Superior temporal gyrus (tissue), 1 donor: ENCODE data around the gene PIK3R1.

ENCODE experiments used
- DNase-seq: peaks from one replicate; pipeline ENCODE4 v3.0.0-alpha.2; 2016; ENCODE audit errors: extremely low spot score

The PIK3R1 gene

DNA sequence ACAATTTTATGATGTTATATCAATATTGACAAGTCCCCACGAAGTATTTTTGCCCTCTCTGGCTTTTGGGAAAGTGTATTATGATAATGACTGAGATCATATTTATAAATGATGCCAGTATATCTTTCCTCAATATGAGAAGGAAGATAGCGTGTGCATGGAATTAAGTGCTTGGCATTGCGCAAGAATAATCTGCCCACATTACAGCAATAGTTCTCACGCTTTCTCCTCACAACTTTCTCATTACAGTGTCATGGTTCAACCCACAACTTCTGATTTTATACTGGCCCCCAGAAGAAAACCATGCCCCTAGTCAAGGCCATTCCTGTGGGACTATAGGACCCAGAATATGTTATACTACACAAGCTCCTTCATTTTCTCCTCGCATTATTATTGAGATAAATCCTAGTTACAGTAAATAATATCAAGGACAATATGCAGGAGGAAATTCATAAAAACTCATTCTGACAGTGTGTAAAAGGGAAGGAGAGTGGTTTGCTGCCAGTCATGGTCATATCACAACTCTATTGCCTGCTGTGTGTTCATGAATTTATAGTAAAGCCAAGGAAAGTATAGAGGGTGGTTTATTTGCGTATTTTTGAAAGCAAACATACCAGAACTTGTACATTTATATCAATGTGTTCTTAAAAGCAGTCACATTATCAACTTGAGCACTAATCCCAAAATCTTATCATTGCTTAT is 114.1 kb downstream of the PIK3R1 start:
- no peak for DNase-seq

DNA sequence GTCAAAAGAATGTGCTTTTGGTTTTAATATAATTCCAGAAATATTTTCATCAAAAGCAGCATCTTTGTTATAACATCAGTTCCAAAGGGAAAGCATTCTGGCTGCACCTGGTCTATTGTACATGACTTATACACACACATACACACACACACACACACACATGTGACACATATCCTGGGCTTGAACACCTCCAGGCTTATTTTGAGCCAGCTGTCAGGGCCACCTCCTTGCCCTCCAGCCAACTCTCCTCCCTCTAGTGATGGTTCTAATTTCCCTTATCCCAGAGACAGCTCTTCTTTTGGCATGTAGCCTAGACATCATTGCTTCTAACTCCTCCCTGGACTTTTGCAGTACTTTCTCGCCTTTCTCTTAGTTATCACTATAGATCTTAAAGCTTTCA is 115.0 kb downstream of the PIK3R1 start:
- no peak for DNase-seq

DNA sequence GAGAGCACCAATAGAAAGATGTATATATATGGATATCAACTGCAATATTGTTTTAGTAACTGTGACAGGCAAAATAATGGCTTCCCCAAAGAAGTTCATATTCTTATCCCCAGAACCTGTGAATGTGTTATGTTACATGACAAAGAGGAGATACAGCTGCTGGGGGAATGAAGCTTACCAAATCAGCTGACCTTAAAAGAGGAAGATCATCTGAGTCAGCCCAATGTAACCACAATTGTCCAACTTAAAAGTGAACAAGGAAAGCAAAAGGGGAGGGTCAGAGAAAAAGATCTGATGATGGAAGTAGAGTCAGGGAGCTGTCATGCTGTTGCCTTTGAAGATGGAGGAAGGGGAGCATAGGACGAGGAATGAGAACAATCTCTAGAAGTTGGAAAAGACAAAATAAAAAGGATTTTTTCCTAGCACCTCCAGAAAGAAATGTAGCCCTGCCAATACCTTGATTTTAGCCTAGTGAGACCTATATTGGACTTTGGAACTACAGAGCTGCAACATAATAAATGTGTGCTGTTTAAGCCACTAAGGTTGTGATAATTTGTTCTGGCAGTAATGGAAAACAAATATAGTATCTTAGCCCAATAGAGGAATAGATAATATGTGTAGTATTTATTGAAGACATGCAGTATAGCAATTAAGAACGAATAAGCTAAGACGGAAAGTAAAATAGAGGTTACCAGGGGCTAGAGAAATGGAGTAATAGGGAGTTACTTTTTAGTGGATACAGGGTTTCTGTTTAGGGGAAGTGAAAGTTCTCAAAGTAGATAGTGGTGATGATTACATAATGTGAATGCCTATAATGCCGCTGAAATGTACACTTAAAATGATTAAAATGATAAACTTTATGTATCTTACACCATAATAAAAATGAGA is 115.9 kb downstream of the PIK3R1 start:
- DNase-seq: no peak

- no peak for DNase-seq
Observed at GRCh38 chr5:68332080-68332451, 116.5 kb downstream of the PIK3R1 start.

DNA sequence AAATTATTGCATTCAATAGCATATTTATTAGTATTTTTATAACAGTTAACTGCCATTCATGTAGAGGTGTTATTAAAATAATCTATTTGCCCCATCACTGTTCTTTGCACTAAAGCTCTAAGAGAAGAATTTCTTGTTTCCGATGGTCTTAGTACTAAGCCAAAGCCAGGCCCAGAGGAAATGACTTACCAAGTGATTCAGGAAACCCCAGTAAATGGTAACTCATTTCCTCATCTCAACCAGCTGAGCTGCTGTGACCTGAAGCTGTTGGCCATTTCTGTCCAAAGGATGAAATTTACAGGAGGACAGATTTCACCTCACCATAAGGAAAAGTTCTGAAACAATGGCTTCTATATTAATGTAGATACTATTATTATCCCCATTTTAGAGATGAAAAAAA is 117.0 kb downstream of the PIK3R1 start:
- no peak for DNase-seq

DNA sequence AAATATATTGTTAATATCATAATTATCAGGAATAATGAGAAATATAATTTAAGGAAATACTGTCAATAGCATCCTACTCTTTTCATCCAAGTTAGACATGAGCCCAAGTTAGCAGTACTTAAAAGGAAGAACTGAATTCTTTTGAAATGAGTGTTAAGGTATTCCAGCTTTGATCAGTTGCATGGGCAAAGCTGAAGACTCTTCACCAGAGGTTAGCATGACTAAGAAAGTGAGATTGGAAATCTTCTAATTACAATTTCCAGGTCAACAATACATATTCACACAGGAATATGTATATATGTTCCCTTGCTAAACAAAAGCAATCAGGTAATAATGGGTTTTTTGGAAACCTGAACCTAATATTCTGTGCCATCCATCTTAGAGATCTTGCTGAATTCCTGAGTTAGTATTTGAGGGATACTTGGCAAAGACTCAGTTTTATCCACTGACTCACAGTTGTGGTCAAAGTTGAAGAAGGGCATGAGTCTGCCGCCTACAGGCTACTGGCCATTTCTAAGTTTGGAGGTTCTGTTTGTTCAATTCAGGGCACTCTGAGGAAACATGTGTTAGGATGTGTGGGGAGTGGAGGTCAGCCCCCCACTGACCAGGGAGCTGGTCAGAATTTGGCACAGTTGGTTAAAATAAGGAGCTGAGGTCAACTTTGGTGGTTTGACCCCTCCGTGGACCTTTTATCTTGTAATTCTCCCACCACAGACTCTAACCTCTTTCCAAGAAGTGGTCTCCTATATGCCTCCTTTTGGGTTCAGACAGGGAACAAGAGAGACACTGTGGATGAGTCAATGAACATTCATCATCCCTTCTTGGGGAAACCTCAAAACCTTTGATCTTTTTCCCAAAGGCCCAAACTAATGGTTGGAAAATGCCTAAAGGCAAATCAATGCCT is 118.3 kb downstream of the PIK3R1 start:
- no peak for DNase-seq

- no peak for DNase-seq
Observed at GRCh38 chr5:68334553-68334886, 119.0 kb downstream of the PIK3R1 start.

DNA sequence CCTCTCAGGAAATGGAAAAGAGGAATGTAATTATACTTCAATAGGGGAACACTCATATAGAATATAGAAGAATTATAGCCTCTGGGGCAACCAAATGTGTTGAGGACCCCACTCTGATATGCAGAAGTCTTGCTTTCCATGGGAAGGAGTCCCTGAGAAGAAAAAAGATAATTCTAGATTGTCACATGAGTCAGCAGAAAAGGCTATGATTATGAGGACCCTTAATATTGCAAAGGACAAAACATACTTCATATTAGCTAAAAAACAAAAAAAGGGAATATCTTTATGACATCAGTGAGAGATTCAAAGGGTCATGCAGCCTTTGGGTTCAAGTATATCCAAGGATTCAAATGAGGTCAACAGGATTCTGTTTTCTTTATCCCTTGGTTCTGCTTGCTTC is 119.5 kb downstream of the PIK3R1 start:
- no peak for DNase-seq

DNA sequence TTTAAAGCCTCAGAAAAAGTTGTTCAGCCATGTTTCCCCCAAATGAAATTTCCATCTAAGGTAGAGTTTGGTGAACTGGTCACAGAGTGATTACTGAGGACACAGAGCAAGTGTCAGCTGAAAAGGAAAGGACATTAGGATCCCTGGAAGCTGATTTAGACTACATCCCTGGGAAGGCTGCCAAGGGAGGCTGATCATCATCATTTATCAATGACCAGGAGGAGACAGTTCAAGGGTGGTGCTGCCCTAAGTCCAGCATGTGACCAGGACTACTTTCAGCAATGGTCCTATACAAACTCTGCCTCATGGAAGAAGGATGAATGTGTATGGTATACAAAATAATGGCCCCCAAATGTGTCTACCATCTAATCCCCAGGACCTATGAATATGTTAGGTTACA is 120.6 kb downstream of the PIK3R1 start:
- DNase-seq: no peak

GRCh38 chr5:68337235-68337634 is 121.7 kb downstream of the PIK3R1 start:
- DNase-seq: no peak

DNA sequence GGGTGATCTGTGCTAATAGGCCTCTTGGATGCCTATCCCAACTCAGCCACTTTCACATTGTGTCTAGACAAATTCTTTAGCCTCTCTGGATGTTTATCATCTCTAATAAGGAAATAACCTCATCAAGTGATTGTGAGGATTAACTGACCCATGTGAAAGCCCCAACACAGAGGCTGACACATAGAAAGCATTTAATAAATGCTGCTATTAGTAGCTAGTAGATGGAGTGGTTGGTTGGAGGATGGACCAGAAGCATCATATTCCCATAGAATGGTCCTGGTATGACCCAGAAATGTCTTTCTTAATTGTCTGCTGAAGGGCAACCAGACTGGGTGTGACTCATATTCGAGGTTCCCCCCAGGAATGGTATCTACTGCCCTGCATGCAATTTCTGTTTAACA is 124.4 kb downstream of the PIK3R1 start:
- DNase-seq: no peak

- no peak for DNase-seq
Observed at GRCh38 chr5:68341006-68341405, 125.5 kb downstream of the PIK3R1 start.

GRCh38 chr5:68342693-68343092 is 127.1 kb downstream of the PIK3R1 start:
- no peak for DNase-seq

DNA sequence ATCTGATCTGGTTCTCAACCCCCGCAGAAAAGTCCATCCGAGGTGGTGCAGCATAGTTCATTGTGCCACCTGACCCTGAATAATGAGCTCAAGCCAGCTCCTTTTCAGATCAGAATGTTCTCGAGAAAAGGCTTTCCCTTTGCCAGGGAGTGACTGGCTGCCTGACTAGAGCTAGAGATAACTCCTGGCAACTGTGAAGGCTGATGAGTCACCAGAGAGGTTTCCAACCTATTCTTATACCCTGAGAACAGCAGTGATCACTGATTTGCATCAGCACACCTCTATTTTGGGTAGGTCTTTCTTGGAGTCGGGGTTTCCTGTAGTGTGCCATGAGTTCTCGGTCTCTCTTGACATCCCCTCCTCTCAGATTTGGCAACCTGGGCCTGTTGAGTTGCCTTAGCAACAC is 127.9 kb downstream of the PIK3R1 start:
- peak; percentile 72 for DNase-seq

DNA sequence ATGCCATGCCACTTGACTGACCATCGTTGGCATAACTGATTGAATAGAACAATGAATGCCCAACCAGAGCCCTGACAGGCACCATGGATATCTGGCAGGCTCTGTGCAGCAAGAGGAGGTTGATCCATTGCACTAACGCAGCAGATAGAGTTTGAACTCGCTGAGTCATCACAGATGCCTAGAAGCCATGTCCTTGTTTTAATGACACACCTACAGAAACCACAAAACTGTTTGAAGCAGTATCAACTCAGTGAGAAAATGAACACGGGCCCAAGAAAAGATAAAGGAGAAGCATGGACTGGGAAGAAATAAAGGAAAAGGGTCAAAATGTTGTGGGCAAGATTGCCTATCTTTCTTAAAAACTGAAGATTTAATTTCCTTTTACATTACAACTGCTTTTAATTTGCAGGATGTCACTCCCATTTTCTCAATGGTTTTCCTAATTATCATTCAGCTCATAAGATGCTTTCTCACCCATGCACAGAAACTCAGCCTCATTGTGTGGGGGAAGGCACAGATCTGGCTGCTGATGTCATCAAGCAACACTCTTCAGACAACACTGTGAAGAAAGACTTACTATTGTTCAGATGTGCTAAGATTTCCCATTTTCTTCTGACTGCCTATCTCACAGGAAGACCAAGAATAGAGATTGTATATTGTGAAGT is 129.0 kb downstream of the PIK3R1 start:
- DNase-seq: peak; percentile 71

GRCh38 chr5:68345171-68345570 is 129.6 kb downstream of the PIK3R1 start:
- no peak for DNase-seq

DNA sequence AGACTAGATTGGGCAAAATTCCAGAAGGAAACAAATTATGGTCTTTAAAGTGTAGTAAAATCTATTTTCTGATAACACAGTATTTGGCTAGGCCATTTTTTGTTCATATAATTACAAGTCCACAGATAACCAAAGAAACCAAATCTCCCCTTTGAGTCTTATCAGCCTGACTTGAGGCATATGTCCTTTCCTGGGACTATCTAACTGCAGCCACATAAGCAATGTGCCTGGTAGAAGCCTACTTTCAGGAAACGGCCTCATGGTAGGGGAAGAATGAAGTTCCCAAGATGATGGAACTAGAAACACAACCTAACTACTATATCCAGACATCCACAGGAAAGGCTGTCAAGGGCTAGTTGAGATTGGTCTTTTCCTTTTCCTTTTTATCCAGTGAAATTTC is 130.0 kb downstream of the PIK3R1 start:
- no peak for DNase-seq

DNA sequence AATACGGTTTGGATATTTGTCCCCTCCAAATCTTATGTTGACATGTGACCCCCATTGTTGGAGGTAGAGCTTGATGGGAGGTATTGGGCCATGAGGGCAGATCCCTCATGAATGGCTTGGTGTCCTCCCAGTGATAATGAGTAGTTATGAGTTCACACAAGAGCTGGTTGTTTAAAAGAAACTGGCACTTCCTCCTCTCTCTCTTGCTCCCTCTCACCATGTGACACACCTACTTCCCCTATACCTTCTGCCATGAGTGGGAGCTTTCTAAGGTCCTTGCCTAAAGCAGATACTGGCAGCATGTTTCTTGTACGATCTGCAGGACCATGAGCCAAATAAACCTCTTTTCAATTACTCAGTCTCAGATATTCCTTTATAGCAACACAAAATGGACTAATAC is 132.0 kb downstream of the PIK3R1 start:
- DNase-seq: no peak

- DNase-seq: no peak
Observed at GRCh38 chr5:68348447-68349222, 133.1 kb downstream of the PIK3R1 start.

DNA sequence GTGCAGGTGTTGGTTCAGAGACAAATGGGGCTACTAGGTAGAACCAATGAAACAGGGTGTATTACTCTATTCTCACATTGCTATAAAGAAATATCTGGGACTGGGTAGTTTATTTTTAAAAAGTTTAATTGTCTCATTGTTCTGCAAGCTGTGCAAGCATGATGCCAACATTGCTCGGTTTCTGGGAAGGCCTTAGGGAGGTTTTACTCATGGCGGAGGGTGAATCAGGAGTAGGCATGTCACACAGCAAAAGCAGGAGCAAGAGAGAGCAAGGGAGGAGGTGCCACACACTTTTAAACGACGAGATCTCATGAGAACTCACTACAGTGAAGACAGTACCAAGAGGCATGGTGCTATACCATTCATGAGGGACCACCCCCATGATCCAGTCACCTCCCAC is 134.6 kb downstream of the PIK3R1 start:
- DNase-seq: no peak
